K562 (cell line): ENCODE results near the gene GMPR. TPM values are rescaled to one million over a fixed set of nuclear protein-coding genes. Genes with fewer than 3 reads are reported as not detected.

Experiments used
- ATF2 ChIP-seq: sonication (generic); formaldehyde crosslinking; IDR thresholded peaks from 2 replicates; pipeline ENCODE4 v1.8.1; 2022; ENCODE audit warnings: missing genetic modification reagents
- CXXC5 ChIP-seq: fragments of 250-450 bp; sonication (Bioruptor Pico); IDR thresholded peaks from 2 replicates; pipeline ENCODE4 v1.8.0; 2022; ENCODE audit warnings: inconsistent platforms, mild to moderate bottlenecking, moderate library complexity
- DPF2 ChIP-seq: fragments of 450-650 bp; IDR thresholded peaks from 2 replicates; pipeline ENCODE4 v1.6.1; 2016
- E2F3 ChIP-seq: fragments of 250-450 bp; sonication (Bioruptor Pico); IDR thresholded peaks from 2 replicates; pipeline ENCODE4 v1.4.0; 2020; ENCODE audit warnings: mild to moderate bottlenecking
- ELK3 ChIP-seq: fragments of 450-650 bp; formaldehyde crosslinking; IDR thresholded peaks from 2 replicates; pipeline ENCODE4 v1.4.0; 2020; ENCODE audit warnings: mild to moderate bottlenecking
- EP400 ChIP-seq: fragments of 450-650 bp; IDR thresholded peaks from 2 replicates; pipeline ENCODE4 v1.6.1; 2017; ENCODE audit warnings: antibody characterized with exemption, mild to moderate bottlenecking, moderate library complexity
- ETV1 ChIP-seq: fragments of 450-650 bp; conservative IDR thresholded peaks from 2 replicates; pipeline ENCODE4 v1.6.1; 2016; ENCODE audit warnings: missing genetic modification characterization, control low read depth, low read depth, missing compliant biosample characterization
- FOXK2 ChIP-seq, 2 experiments: fragments of 450-650 bp; IDR thresholded peaks in 1 of 2; conservative IDR thresholded peaks in 1 of 2; 2 replicates each; pipeline ENCODE4 v1.6.1; 2016; ENCODE audit warnings: low read depth in 2 of 2, mild to moderate bottlenecking in 1 of 2
- HMG20A ChIP-seq: fragments of 450-650 bp; formaldehyde crosslinking; conservative IDR thresholded peaks from 2 replicates; pipeline ENCODE4 v1.4.0; 2020; ENCODE audit warnings: mild to moderate bottlenecking, mixed read lengths
- IRF2 ChIP-seq: sonication (generic); formaldehyde crosslinking; IDR thresholded peaks from 2 replicates; pipeline ENCODE4 v1.8.1; 2022; ENCODE audit warnings: mild to moderate bottlenecking, missing genetic modification reagents
- NCOA1 ChIP-seq: fragments of 450-650 bp; IDR thresholded peaks from 2 replicates; pipeline ENCODE4 v1.6.1; 2016; ENCODE audit warnings: low read depth
- PCBP1 ChIP-seq: fragments of 200-400 bp; formaldehyde crosslinking; IDR thresholded peaks from 2 replicates; pipeline ENCODE4 v1.6.1; 2018; ENCODE audit warnings: mild to moderate bottlenecking, low read depth, low read length; ENCODE audit not compliant: poor library complexity, severe bottlenecking
- RBM15 ChIP-seq: fragments of 200-400 bp; formaldehyde crosslinking; IDR thresholded peaks from 2 replicates; pipeline ENCODE4 v1.6.1; 2018; ENCODE audit warnings: mild to moderate bottlenecking, low read length, moderate library complexity; ENCODE audit not compliant: insufficient read depth
- RHOXF2B ChIP-seq: fragments of 250-450 bp; sonication (Bioruptor Pico); conservative IDR thresholded peaks from 2 replicates; pipeline ENCODE4 v1.5.1; 2021
- TAF7 ChIP-seq: fragments of 450-650 bp; IDR thresholded peaks from 2 replicates; pipeline ENCODE4 v1.6.1; 2016; ENCODE audit warnings: missing genetic modification characterization, missing compliant biosample characterization
- THRAP3 ChIP-seq: fragments of 450-650 bp; IDR thresholded peaks from 2 replicates; pipeline ENCODE4 v1.6.1; 2016; ENCODE audit warnings: mild to moderate bottlenecking, inconsistent platforms, borderline replicate concordance
- XRCC4 ChIP-seq: IDR thresholded peaks from one replicate; pipeline ENCODE4 v1.6.1; 2011; ENCODE audit not compliant: insufficient read depth, insufficient read length; ENCODE audit errors: extremely low read depth
- ZNF134 ChIP-seq: fragments of 250-450 bp; sonication (Bioruptor Pico); conservative IDR thresholded peaks from 2 replicates; pipeline ENCODE4 v1.4.0; 2020
- ZNF584 ChIP-seq: fragments of 200-800 bp; sonication (Bioruptor generic); IDR thresholded peaks from 2 replicates; pipeline ENCODE4 v1.6.1; 2016; ENCODE audit warnings: low read depth, mild to moderate bottlenecking, missing genetic modification characterization, missing compliant biosample characterization
- polyA plus RNA-seq, 8 experiments: library from polyadenylated mRNA; depleted of rRNA in 4 of 8; stranded (reverse) in 5 of 8; unstranded in 3 of 8; fragments of >200 nt; fragmentation: Nextera tagmentation in 2 of 8; fragmentation: Illumina TruSeq in 1 of 8; extraction: Ambion mirVana in 2 of 8; extraction: Trizol in 1 of 8; gene quantifications; 2 replicates each; pipeline versions ENCODE4 v1.2.1 to v1.2.3, GENCODE V29; 2011 to 2014; ENCODE audit warnings: inconsistent platforms in 1 of 8, missing spikeins in 1 of 8
- total RNA-seq, 7 experiments: library from RNA; depleted of rRNA in 6 of 7; stranded (reverse); fragments of >200 nt in 6 of 7; fragmentation: Illumina TruSeq in 2 of 7; extraction: Trizol in 2 of 7; gene quantifications; 2 replicates each; pipeline versions ENCODE4 v1.2.1 to v1.2.3, GENCODE V29; 2011 to 2021; ENCODE audit warnings: low replicate concordance in 1 of 7
- TF ChIP-seq, protein P1 (sequence below): fragments of 450-650 bp; IDR thresholded peaks from 2 replicates; pipeline ENCODE4 v1.6.1; 2017; ENCODE audit warnings: mild to moderate bottlenecking, moderate library complexity
- TF ChIP-seq, protein P2 (sequence below): fragments of 250-450 bp; sonication (Bioruptor Pico); IDR thresholded peaks from 2 replicates; pipeline ENCODE4 v1.5.0; 2020; ENCODE audit warnings: mild to moderate bottlenecking, borderline replicate concordance

The GMPR gene
- total and polyA plus RNA-seq, 9 of the 15 experiments (the other 6 are each of a cell fraction or from before 2014, with no cell fraction given) = 34.6 to 83.7 (median 49.8) TPM

DNA sequence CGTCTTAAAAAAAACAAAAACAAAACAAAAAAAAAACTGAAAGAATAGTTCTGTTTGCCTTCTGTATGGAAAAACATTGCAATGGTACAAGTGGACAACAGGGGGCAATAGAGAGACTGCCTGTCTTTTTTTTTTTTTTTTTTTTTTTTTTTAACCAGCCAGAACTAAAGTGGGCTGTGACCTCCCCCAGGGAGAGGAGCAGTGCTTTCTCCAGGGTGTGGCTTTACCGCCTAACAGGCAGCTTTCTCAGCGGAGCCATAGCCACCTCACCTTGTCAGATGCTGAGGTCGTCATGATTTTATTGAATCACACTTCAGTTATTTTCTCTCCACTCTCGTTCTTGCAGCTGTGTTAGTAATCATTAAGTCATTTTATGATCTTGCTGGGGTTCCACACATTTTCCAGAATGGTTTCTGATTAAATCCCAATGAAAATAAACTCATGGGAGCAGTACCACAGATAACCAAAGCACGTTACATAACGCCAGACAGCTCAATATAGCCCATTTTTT, 78.4 kb downstream of the GMPR start (continued):
- no peak for TF ChIP-seq TAF7
- no peak for TF ChIP-seq ZNF134 (CRISPR knock-in tag)
- no peak; the same call in 1 of the 2 replicates for TF ChIP-seq CXXC5 (CRISPR knock-in tag)
- no peak for TF ChIP-seq PCBP1
- TF ChIP-seq RBM15 = no peak
- no peak for TF ChIP-seq ZNF584
- TF ChIP-seq HMG20A = no peak
- TF ChIP-seq IRF2 = no peak
- no peak for TF ChIP-seq ETV1 (tag)
- no peak for TF ChIP-seq THRAP3
- TF ChIP-seq ELK3 = no peak
- TF ChIP-seq DPF2 = peak; percentile 26; the same call in 1 of the 2 replicates
- TF ChIP-seq ATF2 (CRISPR knock-in tag) = no peak
- no peak for TF ChIP-seq FOXK2 (conservative IDR thresholded peaks at IDR 0.05 in 1 of 2, IDR thresholded peaks at IDR 0.05 in 1 of 2; ENCODE audit: low read depth in 2 of 2)
- TF ChIP-seq E2F3 (CRISPR knock-in tag) = no peak
- TF ChIP-seq XRCC4 = no peak
- no peak for TF ChIP-seq EP400
- TF ChIP-seq, protein P1, sequence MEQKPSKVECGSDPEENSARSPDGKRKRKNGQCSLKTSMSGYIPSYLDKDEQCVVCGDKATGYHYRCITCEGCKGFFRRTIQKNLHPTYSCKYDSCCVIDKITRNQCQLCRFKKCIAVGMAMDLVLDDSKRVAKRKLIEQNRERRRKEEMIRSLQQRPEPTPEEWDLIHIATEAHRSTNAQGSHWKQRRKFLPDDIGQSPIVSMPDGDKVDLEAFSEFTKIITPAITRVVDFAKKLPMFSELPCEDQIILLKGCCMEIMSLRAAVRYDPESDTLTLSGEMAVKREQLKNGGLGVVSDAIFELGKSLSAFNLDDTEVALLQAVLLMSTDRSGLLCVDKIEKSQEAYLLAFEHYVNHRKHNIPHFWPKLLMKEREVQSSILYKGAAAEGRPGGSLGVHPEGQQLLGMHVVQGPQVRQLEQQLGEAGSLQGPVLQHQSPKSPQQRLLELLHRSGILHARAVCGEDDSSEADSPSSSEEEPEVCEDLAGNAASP = no peak
- TF ChIP-seq, protein P2, sequence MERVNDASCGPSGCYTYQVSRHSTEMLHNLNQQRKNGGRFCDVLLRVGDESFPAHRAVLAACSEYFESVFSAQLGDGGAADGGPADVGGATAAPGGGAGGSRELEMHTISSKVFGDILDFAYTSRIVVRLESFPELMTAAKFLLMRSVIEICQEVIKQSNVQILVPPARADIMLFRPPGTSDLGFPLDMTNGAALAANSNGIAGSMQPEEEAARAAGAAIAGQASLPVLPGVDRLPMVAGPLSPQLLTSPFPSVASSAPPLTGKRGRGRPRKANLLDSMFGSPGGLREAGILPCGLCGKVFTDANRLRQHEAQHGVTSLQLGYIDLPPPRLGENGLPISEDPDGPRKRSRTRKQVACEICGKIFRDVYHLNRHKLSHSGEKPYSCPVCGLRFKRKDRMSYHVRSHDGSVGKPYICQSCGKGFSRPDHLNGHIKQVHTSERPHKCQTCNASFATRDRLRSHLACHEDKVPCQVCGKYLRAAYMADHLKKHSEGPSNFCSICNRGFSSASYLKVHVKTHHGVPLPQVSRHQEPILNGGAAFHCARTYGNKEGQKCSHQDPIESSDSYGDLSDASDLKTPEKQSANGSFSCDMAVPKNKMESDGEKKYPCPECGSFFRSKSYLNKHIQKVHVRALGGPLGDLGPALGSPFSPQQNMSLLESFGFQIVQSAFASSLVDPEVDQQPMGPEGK (CRISPR knock-in tag) = no peak
- no peak for TF ChIP-seq NCOA1
- TF ChIP-seq RHOXF2B = no peak
